ENCODE results near the gene VSTM5.

- TF ChIP-seq CTCF (IDR thresholded peaks at IDR 0.05) (no peak), POLR2A (IDR thresholded peaks at IDR 0.05) (no peak)
These were observed 28.8 kb downstream of the VSTM5 start for GRCh38 chr11:93821617-93822016.

Measured in uterus (tissue), 2 donors.